ENCODE results near the gene CYP1A1. TPM values are rescaled to one million over a fixed set of nuclear protein-coding genes. Genes with fewer than 3 reads are reported as not detected.

The CYP1A1 gene, protein sequence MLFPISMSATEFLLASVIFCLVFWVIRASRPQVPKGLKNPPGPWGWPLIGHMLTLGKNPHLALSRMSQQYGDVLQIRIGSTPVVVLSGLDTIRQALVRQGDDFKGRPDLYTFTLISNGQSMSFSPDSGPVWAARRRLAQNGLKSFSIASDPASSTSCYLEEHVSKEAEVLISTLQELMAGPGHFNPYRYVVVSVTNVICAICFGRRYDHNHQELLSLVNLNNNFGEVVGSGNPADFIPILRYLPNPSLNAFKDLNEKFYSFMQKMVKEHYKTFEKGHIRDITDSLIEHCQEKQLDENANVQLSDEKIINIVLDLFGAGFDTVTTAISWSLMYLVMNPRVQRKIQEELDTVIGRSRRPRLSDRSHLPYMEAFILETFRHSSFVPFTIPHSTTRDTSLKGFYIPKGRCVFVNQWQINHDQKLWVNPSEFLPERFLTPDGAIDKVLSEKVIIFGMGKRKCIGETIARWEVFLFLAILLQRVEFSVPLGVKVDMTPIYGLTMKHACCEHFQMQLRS
- polyA plus RNA-seq (2013, experiment 1 of 2), result 1.00 TPM
- 0.91 TPM for polyA plus RNA-seq (2013, experiment 2 of 2)

DNA sequence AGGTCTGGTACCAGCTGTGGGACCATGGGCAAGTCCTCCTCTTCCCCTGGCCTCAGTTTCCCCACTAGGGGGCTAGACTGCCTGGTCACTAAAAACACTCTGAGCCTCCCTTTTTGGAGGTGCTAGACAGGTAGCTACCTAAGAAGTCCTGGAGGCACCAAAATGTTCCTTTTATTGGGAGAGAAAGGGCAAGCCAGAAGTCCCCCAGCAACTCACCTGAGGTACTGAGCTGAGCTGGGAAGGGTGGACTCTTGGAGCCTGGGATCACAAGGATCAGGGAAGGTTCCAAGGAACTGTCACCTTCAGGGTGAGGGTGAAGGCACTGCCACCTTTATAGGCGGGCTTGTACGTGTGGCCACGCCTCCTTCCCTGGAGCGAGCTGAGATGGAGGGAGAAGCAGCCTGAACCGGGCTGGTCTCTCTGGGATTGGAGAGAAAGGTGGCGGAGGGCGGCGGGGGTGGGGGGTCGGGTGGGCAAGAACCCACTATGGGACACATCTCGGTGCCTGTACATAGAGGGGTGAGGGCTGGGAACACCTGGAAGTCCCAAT, at the start of gene CYP1A1:
CYP1A1 (minus strand) TSS at position 304 of the 550 bp plus-strand sequence. CDS start 2,431 bp downstream, outside the sequence.
- Histone ChIP-seq H3K9me3 (ENCODE audit: control insufficient read depth, low read length) (no peaks in the 10 kb centered on the region), H3K27ac (ENCODE audit: low read depth, low read length, severe bottlenecking) (peak within 1 kb of the TSS; percentile 36), H3K4me3 (ENCODE audit: extremely low read depth, insufficient read depth, low read length, poor library complexity, severe bottlenecking) (peak within 1 kb of the TSS; percentile 50), H3K36me3 (ENCODE audit: control insufficient read depth, insufficient read depth, low read length) (no peaks in the 10 kb centered on the region), H3K4me1 (ENCODE audit: control insufficient read depth, insufficient read depth, low read length, poor library complexity, severe bottlenecking) (peaks cover 13% of the 10 kb centered on the region)
- 15% methylated on average over 3 of the region's 10 CpGs; no CpG with 5 or more reads in 1 of the 2 experiments for WGBS, 2 experiments (ENCODE audit: insufficient coverage in 2 of 2)

DNA sequence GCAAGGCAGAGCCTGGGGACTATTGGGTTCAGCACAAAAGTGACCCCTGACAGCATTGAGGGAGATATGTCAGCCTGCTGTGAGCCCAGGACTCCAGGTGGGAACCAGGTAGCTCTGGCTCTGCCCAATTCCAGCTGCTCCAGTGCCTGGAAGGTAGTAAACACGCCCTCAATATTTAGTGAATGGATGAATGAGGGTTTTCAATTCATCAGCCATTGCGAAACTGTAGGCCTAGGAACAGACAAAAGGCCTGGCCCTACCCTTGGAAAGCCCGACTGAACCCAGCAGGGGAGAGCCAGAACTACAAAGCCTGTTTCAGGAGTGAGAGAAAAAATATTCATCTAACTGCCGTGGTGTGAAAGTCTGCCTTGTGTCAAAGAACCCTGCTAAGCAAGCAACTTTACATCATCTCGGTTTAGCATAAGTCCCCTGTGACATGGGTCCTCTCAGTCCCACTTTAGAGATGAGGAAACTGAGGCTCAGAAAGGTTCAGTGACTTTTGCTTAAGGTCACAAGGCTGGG, 48.5 kb upstream of the CYP1A1 start:
- H3K9me3 ChIP-seq (ENCODE audit: control insufficient read depth, low read length), result no peaks in the 10 kb centered on the region
- H3K27ac ChIP-seq (ENCODE audit: low read depth, low read length, severe bottlenecking), result no peak overlapping the region
- WGBS, 2 experiments (ENCODE audit: insufficient coverage in 2 of 2), result 43 to 49% methylated on average over 4 to 5 of the region's 5 CpGs
- H3K4me1 ChIP-seq (ENCODE audit: control insufficient read depth, insufficient read depth, low read length, poor library complexity, severe bottlenecking), result peaks cover 36% of the 10 kb centered on the region
- H3K36me3 ChIP-seq (ENCODE audit: control insufficient read depth, insufficient read depth, low read length), result no peaks in the 10 kb centered on the region
- no peak overlapping the region for H3K4me3 ChIP-seq (ENCODE audit: extremely low read depth, insufficient read depth, low read length, poor library complexity, severe bottlenecking)

DNA sequence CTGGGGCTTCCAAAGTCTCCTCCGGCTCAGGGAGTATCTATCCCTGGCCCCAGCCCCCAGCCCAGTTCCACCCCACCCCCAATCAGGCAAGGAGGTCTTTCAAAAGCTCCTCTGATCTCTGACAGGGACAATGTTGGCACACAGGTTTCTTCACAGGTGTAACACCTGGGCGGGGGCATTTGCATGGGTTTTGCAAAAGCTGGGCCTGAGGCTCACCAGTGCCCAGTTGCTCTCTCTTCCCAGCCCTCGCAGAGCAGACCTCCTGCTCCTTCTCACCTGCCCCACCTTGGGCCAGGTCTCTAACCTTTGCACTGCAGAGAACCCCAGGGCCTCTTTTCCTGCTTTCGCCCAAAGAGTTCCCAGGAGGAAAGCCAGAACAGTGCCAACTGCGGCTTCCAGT, 48.0 kb upstream of the CYP1A1 start:
- no peak overlapping the region for H3K4me3 ChIP-seq (ENCODE audit: extremely low read depth, insufficient read depth, low read length, poor library complexity, severe bottlenecking)
- 87 to 94% methylated on average over 3 of the region's 5 CpGs for WGBS, 2 experiments (ENCODE audit: insufficient coverage in 2 of 2)

DNA sequence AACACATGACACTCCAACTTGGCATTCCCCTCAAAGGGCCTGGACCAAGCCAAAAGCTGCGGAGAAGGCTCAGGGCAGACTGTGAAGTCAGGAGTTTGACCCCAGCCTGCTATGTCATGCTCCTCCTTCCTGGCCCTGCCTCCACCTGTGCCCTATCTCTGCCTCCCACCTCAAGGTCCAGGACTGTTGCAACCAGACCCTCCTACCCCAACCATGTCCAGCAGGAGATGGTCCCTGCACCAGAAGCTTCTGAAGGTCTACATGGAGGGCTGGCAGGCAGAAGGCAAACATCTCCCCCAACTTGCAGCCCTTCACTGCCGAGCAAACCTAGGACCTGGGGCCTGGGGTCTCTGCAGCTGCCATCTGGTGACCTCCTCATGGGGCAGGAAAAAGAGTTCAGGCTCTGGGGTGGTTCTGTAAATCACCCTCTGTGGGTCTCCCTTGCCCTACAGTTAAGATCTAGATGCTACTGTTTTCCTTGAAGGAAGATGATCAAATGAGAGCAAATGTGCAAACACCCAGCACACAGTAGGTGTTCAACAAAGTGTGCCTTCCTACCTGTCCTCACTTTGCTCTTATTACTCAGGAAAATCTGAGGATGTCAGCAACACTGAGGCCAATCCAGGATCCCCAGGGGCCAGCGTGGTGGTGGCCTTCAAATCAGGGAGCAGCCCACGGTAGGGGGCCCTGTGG, 45.0 kb upstream of the CYP1A1 start:
- peaks cover 12% of the 10 kb centered on the region for H3K4me1 ChIP-seq (ENCODE audit: control insufficient read depth, insufficient read depth, low read length, poor library complexity, severe bottlenecking)
- no peaks in the 10 kb centered on the region for H3K9me3 ChIP-seq (ENCODE audit: control insufficient read depth, low read length)
- no peak overlapping the region for H3K4me3 ChIP-seq (ENCODE audit: extremely low read depth, insufficient read depth, low read length, poor library complexity, severe bottlenecking)
- no peak overlapping the region for H3K27ac ChIP-seq (ENCODE audit: low read depth, low read length, severe bottlenecking)
- 58 to 60% methylated on average over 2 to 3 of the region's 4 CpGs for WGBS, 2 experiments (ENCODE audit: insufficient coverage in 2 of 2)
- H3K36me3 ChIP-seq (ENCODE audit: control insufficient read depth, insufficient read depth, low read length), result no peaks in the 10 kb centered on the region

More for the DNA sequence above, 48.0 kb upstream of the CYP1A1 start:
- Histone ChIP-seq H3K4me1 (ENCODE audit: control insufficient read depth, insufficient read depth, low read length, poor library complexity, severe bottlenecking) (peaks cover 31% of the 10 kb centered on the region), H3K9me3 (ENCODE audit: control insufficient read depth, low read length) (no peaks in the 10 kb centered on the region), H3K27ac (ENCODE audit: low read depth, low read length, severe bottlenecking) (no peak overlapping the region), H3K36me3 (ENCODE audit: control insufficient read depth, insufficient read depth, low read length) (no peaks in the 10 kb centered on the region)

DNA sequence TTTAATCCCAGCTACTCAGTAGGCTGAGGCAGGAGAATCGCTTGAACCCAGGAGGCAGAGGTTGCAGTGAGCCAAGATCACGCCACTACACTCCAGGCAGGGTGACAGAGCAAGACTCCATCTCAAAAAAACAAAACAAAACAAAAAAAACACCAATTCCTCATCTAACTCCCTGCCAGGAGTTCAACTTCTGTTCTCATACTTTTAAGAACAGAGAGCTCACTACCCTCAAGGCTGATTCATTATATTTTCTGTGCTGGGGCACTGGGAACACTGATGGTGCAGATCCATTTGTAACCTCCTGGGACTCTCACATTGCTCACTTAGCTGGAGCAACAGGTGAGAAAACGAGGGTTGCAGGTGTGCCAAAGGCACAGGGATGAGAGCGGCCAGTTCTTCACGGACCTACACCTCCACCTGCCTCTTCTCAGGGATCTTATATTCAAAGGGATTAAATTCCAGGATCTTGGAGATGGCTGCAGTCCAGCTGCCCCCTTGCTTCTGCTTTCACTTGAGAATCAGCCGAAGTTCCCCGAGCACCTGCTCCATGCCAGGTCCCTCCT, 44.2 kb upstream of the CYP1A1 start:
- Histone ChIP-seq H3K4me1 (ENCODE audit: control insufficient read depth, insufficient read depth, low read length, poor library complexity, severe bottlenecking) (peaks cover 12% of the 10 kb centered on the region), H3K27ac (ENCODE audit: low read depth, low read length, severe bottlenecking) (no peak overlapping the region), H3K4me3 (ENCODE audit: extremely low read depth, insufficient read depth, low read length, poor library complexity, severe bottlenecking) (no peak overlapping the region), H3K36me3 (ENCODE audit: control insufficient read depth, insufficient read depth, low read length) (no peaks in the 10 kb centered on the region), H3K9me3 (ENCODE audit: control insufficient read depth, low read length) (no peaks in the 10 kb centered on the region)
- WGBS, 2 experiments (ENCODE audit: insufficient coverage in 2 of 2), result 83 to 88% methylated on average over 7 of the region's 7 CpGs

DNA sequence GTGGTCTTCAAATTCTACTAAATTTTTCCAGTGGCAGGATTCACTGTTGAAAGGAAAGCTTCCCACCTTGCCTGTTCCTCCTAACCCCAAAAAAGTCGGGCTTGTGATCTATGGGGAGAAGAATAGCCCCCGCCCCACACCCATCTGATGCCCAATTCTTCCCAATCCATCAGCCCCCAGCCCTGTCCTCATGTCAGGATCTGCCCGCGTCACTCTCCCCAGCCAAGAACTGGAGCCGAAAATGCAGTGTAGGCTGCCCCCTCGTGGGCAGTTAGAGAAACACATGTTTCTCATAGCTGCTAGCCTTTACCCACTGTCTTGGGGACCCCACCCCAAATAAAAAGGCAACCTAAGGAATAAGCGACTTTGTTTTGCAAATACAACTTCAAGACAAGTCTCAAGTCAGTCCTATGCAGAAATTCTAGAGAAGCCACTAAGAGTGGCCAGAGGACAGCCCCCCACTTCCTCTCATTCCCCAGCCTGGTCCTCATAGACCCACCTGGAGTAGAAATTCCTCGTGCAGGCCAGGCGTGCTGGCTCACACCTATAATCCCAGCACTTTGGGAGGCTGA, 43.5 kb upstream of the CYP1A1 start:
- Histone ChIP-seq H3K4me3 (ENCODE audit: extremely low read depth, insufficient read depth, low read length, poor library complexity, severe bottlenecking) (no peak overlapping the region), H3K9me3 (ENCODE audit: control insufficient read depth, low read length) (no peaks in the 10 kb centered on the region), H3K36me3 (ENCODE audit: control insufficient read depth, insufficient read depth, low read length) (no peaks in the 10 kb centered on the region), H3K4me1 (ENCODE audit: control insufficient read depth, insufficient read depth, low read length, poor library complexity, severe bottlenecking) (peaks cover 12% of the 10 kb centered on the region), H3K27ac (ENCODE audit: low read depth, low read length, severe bottlenecking) (no peak overlapping the region)
- 0 to 16% methylated on average over 3 to 8 of the region's 9 CpGs for WGBS, 2 experiments (ENCODE audit: insufficient coverage in 2 of 2)

DNA sequence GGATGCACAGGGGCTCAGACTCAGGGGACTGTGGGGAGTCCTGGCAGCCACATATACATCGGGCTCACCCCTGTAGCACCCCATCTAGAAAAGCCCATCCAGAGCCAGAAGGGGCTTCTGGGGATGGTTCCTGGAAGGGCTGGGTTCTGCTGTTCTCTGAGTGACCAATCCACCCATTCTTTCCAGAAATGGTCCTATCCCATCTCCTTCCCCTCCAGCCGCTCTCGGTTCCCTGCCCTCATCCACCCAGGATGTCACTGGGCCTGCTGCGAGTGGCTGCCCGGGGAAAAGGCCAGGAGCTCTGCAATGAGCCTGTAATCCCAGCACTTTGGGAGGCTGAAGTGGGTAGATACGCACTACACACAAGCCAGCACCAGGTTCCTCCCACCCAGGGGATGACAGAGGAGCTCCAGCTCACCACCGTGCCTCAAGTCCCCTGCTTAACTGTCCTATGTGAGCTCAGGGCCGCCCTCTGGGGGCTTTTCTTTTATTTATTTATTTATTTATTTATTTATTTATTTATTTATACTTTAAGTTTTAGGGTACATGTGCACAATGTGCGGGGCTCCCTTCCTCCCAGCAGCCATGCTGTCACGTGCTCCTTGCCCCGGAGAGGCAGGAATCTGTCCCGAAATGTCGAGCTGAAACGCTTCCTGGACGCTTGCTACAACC, 42.9 kb upstream of the CYP1A1 start:
- Histone ChIP-seq H3K27ac (ENCODE audit: low read depth, low read length, severe bottlenecking) (no peak overlapping the region), H3K9me3 (ENCODE audit: control insufficient read depth, low read length) (no peaks in the 10 kb centered on the region), H3K36me3 (ENCODE audit: control insufficient read depth, insufficient read depth, low read length) (no peaks in the 10 kb centered on the region), H3K4me3 (ENCODE audit: extremely low read depth, insufficient read depth, low read length, poor library complexity, severe bottlenecking) (no peak overlapping the region), H3K4me1 (ENCODE audit: control insufficient read depth, insufficient read depth, low read length, poor library complexity, severe bottlenecking) (peaks cover 7% of the 10 kb centered on the region)
- WGBS, 2 experiments (ENCODE audit: insufficient coverage in 2 of 2), result 37 to 61% methylated on average over 6 to 9 of the region's 15 CpGs

DNA sequence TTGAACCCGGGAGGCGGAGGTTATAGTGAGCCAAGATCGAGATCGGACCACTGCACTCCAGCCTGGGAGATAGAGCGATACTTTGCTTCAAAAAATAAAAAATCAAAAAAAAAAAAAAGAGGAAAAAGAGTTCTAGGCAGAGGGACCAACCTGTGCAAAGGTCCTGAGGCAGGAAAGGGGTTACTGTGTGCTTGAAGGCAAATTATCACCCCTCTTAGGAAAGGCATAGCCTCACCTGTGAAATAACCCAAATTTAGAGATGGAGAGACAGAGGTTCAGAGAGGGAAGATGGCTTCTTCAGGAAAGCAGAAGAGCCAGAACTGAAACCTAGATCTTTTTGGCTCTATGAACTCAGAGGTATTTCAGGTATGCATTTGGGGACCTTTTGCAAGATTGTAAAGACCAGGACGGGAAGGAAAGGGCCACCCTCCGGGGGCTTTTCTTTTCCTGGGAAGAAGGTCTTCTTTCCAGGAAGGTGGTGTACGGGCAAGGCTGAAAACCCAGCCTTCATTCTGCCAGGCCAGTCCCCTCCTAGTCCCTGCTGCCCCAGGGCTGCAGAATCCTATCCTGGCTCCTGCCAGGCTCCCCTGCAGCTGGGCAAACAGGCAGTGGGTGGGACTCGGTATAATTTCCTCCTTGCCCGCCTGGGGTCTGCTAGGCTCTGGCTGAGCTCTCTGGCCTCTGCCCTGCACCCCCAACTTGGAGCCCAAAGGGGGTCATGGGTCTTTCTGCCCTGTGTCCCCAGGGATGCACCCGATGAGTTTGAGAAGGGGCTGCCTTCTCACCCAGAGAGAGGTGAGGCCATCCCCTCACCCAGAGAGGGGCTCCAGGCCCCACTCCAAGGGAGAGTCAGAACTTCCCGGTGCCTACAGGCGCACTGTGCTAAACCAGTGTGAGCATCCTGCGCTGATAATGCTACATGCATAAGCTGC, 42.1 kb upstream of the CYP1A1 start:
- H3K27ac ChIP-seq (ENCODE audit: low read depth, low read length, severe bottlenecking), result no peak overlapping the region
- H3K36me3 ChIP-seq (ENCODE audit: control insufficient read depth, insufficient read depth, low read length), result no peaks in the 10 kb centered on the region
- H3K9me3 ChIP-seq (ENCODE audit: control insufficient read depth, low read length), result no peaks in the 10 kb centered on the region
- H3K4me1 ChIP-seq (ENCODE audit: control insufficient read depth, insufficient read depth, low read length, poor library complexity, severe bottlenecking), result peaks cover 7% of the 10 kb centered on the region
- WGBS, 2 experiments (ENCODE audit: insufficient coverage in 2 of 2), result 84 to 89% methylated on average over 12 to 13 of the region's 14 CpGs
- H3K4me3 ChIP-seq (ENCODE audit: extremely low read depth, insufficient read depth, low read length, poor library complexity, severe bottlenecking), result no peak overlapping the region

DNA sequence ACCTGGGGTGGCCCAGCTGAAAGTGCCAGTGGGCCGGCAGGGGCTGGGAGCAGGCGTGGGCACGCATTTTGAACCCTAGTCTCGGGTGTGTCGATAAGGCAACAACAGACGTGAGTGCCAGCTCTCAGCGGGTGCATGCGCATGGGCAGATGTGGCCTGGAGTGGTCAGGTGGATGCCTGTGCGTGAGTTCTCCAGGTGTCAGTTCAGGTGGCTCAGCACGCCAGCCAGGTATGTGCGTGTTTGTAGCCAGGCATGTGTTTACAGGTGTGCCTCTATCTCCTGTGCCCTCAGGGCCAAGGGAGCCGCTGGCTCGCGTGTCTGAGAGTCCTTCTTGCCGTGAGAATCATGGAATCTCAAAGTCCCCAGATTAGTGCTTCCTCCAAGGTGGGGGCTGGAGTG, 38.1 kb upstream of the CYP1A1 start:
- Histone ChIP-seq H3K4me3 (ENCODE audit: extremely low read depth, insufficient read depth, low read length, poor library complexity, severe bottlenecking) (no peak overlapping the region), H3K27ac (ENCODE audit: low read depth, low read length, severe bottlenecking) (no peak overlapping the region), H3K4me1 (ENCODE audit: control insufficient read depth, insufficient read depth, low read length, poor library complexity, severe bottlenecking) (no peaks in the 10 kb centered on the region), H3K9me3 (ENCODE audit: control insufficient read depth, low read length) (no peaks in the 10 kb centered on the region), H3K36me3 (ENCODE audit: control insufficient read depth, insufficient read depth, low read length) (no peaks in the 10 kb centered on the region)
- WGBS, 2 experiments (ENCODE audit: insufficient coverage in 2 of 2), result 88 to 93% methylated on average over 15 of the region's 15 CpGs

Data from mesodermal cell (in vitro differentiated cells).